CD4-positive, alpha-beta T cell treated with Interleukin-6 at 100 ng/mL for 8 hours (primary cell): Measurements from ENCODE around the gene PDCD2.
"Not testable (repeated sequence)": the region's sequence is repeated elsewhere in the genome, so short reads cannot be mapped to it uniquely, and the experiment has no call there.

ENCODE experiments used
- DNase-seq: peaks from one replicate; pipeline ENCODE4 v3.0.0-alpha.2; 2020; ENCODE audit warnings: mixed read lengths, low spot score

Gene PDCD2

DNA sequence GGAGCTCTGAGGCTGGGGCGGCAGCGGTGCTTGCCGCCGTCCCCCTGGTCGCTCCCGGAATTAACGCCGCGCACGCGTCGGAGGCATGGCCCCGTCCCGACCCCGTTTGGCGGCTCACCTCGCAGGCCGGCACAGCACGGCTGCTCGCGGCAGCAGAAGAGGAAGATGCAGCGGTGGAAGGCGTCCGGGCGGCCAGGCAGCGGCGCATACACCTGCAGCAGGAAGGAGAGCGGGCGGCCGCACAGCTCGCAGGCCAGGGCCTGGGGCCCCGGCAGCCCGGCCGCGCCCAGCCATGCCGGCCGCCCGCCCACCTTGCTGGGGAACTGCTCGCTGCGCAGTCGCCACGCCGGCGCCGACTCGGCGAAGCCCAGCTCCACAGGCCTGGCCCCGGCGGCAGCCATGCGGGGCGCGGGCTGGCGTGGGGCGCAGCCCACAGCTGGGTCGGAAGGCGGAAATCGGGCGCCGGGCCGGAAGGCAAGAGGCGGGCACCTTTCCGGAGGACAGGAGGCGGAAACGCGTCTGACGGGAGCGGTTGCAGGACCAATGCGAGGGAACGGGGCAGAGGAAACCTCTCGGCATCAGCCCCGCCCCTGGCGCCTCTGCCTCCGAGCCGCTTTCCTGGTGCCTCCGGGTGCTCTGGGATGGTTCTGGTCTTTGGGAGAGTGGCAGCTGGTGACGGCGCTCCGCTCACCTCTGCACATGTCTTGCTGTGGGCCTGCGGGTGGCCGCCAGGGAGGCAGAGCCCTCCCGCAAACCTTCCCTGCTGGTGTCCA lies at the start of gene PDCD2:
Gene PDCD2 (minus strand): TSS at position 457 of the 773 bp plus-strand sequence. CDS start 56 bp downstream, at position 401.
- peak; percentile 89 for DNase-seq

DNA sequence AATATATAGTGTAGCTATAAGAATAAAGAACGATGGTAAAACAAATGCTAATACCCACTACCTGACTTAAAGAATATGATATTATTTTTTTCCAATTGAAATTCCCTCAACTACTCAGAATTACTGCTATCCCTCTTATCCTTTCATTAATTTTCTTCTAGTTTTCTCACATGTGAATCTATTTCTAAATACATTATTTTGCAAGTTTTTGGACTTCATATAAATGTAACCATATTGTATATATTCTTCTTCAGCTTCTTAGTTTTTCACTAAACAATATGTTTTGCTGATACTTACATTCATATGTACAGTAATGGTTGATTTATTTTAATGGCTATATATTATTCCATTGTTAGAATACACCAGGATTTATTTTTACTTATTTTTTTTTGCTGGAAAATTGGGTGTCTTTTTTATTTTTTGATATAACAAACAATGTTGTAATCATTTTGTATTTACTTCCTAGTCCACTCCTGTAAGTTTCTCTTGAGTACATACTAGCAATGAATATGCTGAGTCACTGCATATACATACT lies 31.6 kb upstream of the PDCD2 start:
- DNase-seq, result not testable (repeated sequence)

- DNase-seq, result not testable (repeated sequence)
These were observed 27.9 kb upstream of the PDCD2 start for GRCh38 chr6:170612256-170612804.

GRCh38 chr6:170609225-170609624 lies 24.8 kb upstream of the PDCD2 start:
- not testable (repeated sequence) for DNase-seq

DNA sequence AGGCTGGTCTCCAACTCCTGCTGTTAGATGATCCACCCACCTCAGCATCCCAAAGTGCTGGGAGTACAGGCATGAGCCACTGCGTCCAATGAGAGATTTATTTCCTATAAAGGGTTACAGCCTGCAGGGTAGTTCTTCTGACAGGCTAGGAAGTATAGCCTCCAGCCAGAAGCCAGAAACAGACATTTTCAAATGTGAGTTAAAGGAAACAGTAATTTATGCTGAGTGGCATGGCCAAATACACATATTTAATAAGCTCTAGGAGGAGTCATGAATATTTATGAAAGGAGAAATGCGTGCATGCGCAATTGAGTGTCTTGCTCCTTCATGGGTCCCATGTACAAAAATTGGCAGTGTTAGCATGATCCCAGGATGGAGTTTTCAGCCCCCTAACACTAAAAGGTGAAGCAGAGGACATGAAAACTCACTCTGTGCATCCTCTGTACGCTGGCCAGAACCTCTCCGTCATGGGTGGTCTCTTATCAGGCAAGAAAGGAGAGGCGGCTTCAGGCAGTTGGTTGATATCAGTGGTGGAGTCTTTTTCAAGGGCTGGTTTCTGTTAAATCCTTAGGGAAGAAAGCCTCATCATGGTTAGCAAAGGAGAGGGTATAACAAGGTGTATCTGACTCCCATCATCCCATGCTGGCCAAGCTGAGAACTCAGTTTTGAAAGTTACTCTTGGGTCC lies 21.3 kb upstream of the PDCD2 start:
- no peak for DNase-seq

GRCh38 chr6:170597278-170597677 lies 12.8 kb upstream of the PDCD2 start:
- no peak for DNase-seq

GRCh38 chr6:170596426-170596825 lies 12.0 kb upstream of the PDCD2 start:
- no peak for DNase-seq

GRCh38 chr6:170590725-170591124 lies 6.3 kb upstream of the PDCD2 start:
- no peak for DNase-seq

GRCh38 chr6:170584954-170585498 lies 589 bp upstream of the PDCD2 start:
- DNase-seq, result no peak

GRCh38 chr6:170583756-170584180 lies 669 bp downstream of the PDCD2 start:
- DNase-seq, result peak; percentile 1

DNA sequence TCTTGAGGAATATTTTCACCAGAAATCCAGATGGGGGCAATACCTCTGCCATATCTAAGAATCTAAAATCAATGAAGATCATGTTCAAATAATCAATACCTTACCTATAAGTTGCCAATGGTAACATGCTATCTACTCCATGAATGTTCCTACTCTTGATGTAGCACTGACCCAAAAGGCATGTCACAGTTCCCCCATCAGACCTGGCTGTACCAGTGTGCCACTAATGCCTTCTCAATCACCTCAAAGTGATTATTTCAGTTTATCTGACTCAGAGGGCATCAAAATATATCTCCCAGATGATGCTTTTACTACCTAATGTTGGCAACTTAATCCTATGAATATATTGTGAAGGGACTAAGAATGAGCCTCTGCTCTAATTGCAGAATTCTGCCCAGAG lies 5.5 kb downstream of the PDCD2 start:
- DNase-seq, result no peak

GRCh38 chr6:170575250-170575649 lies 9.2 kb downstream of the PDCD2 start:
- DNase-seq, result no peak

GRCh38 chr6:170572704-170573466 lies 11.6 kb downstream of the PDCD2 start:
- DNase-seq, result no peak

DNA sequence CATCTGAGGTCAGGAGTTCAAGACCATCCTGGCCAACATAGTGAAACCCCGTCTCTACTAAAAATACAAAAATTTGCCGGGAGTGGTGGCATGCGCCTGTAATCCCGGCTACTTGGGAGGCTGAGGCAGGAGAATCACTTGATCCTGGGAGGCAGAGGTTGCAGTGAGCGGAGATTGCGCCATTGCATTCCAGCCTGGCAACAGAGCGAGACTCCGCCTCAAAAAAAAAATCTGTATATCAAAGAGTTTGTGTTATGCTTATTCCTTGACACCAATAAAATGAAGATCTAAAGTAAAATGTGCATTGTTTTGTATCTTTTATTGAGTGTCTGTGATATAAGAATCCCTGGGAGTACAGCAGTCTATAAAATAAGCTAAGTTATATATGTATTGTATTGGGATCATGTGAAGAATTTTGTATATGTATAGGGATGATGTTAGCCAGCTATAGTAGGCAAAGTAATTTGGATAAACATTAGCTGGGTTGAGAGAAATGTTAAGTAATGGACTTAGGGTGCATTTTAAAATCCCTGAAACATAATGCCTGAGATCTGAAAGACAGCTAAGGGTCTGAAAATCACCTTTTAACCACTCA lies 19.4 kb downstream of the PDCD2 start:
- DNase-seq, result no peak

- DNase-seq, result no peak
These were observed 22.9 kb downstream of the PDCD2 start for GRCh38 chr6:170561555-170561954.

- DNase-seq, result no peak
These were observed 29.1 kb downstream of the PDCD2 start for GRCh38 chr6:170555305-170555704.

DNA sequence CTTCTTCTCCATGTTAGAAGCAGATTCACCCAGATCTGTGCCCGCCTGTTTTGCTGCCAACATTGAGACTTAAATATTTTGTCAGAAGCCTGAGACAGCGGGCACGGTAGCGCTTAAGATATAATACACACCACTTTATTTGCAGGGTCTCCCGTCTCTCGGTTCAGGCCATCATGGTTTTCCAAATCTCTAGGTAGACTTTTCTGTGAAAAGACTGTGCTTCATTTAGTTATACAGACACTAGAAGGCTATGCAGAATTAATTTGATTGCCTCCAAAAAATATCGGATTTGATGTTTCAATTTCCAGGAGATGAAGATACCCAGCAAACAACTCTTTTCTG lies 29.7 kb downstream of the PDCD2 start:
- no peak for DNase-seq

DNA sequence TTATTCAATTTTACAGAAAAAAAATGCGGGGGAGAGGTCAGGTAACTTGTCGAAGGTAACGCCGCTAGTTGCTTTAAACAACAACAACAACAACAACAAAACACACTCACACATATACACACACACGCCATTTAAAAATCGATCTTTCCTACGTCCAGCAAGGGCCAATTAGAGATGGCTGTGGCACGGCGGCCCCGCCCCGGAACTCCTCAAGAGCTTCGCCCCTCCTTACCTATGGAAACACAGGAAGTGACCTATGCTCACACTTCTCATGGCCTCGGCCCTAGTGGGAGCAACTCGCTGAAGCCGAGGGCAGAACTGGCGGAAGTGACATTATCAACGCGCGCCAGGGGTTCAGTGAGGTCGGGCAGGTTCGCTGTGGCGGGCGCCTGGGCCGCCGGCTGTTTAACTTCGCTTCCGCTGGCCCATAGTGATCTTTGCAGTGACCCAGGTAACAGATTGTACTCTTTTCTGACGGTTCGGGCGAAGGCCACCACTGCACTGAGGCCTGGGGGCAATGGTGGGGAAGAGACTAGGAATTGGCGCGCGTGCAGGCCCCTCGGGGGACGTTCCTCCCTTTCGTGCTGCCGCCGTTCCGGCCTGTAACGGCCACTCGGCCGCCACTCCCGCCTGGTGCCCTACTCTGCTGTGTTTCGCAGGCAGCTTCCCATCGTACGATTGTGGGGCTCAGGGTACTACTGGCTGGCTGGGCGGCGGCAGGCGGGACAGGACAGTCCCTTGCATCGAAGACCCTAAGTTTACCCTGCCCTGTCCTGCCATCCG lies 30.2 kb downstream of the PDCD2 start, which contains the start of gene TBP:
Gene TBP (plus strand): TSS at position 357 of the 783 bp plus-strand sequence. CDS start 2,661 bp downstream, outside the sequence.
- peak; percentile 97 for DNase-seq

DNA sequence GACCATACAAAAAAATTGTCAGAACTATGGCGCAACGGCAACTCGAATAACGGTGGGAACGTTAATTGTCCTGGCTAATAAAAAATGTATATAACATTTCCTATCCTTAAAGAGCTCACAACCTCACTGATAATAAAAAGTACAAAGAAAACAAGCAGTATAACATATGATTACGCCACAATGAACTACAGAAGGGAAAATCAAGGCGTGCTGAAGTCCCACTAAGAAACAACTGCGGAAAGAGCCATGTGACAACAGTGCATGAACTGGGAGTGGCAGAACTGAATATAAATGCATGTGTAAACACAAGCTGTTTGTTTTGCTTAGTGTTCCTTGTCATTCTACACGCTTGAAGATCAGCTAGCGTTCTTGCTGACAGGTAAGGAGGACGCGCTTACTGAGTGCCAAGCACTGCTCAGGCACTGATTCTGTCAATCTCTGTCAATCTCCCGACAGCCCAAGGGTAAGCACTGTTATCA lies 30.9 kb downstream of the PDCD2 start:
- no peak for DNase-seq

- DNase-seq, result peak; percentile 81
These were observed 31.5 kb downstream of the PDCD2 start, which contains the start of gene PSMB1 for GRCh38 chr6:170552765-170553533. TSS of gene PSMB1 (minus strand) at chr6:170553307. CDS start at chr6:170553242, 65 bp downstream.
